T-cell (primary cell): ENCODE results near the gene FLNB. TPM values are rescaled to one million over a fixed set of nuclear protein-coding genes. Genes with fewer than 3 reads are reported as not detected.

Source experiments
- ATAC-seq, 4 experiments: fragments of 200-7000 bp in 3 of 4; fragments of 150-1000 bp in 1 of 4; cut with Tn5 transposase; replicated peaks in 1 of 4; 1 replicate in 3 of 4; 2 replicates in 1 of 4; pipeline ENCODE4 v1.10.0; 2021; ENCODE audit warnings: moderate library complexity in 3 of 4, mild to moderate bottlenecking in 2 of 4, moderate number of reproducible peaks in 1 of 4
- CTCF ChIA-PET, 2 donors: fragments of 300-600 bp; sonication (Branson Sonifier 250); formaldehyde crosslinking; loops; one replicate each; lab custom pipeline; 2022; ENCODE audit warnings: antibody characterized with exemption in 2 of 2; lab: Charles Lee
- POLR2A ChIA-PET, 2 donors: fragments of 300-600 bp; sonication (Branson Sonifier 250); formaldehyde crosslinking; loops; one replicate each; lab custom pipeline; 2022; ENCODE audit warnings: antibody characterized with exemption in 2 of 2; lab: Charles Lee
- DNase-seq, 35 experiments: peaks; one replicate each; pipeline versions ENCODE4 v3.0.0 to v3.0.0-alpha.2; 2013 to 2023
- H3K27ac ChIP-seq: one replicate; pipeline ENCODE4 v1.5.1; 2013; ENCODE audit warnings: low read length
- H3K27me3 ChIP-seq, 2 experiments: replicated peaks in 1 of 2; 1 replicate in 1 of 2; 2 replicates in 1 of 2; pipeline versions ENCODE4 v1.6.1 to v1.7.0; 2013; ENCODE audit warnings: low read length in 1 of 2, mixed read lengths in 1 of 2; ENCODE audit not compliant: control insufficient read depth in 2 of 2, insufficient read depth in 2 of 2; ENCODE audit errors: extremely low read depth in 1 of 2
- H3K36me3 ChIP-seq, 2 donors: 1 replicate in 1 of 2; 2 replicates in 1 of 2; pipeline versions ENCODE4 v1.6.1 to v1.7.0; 2013; ENCODE audit warnings: low read length in 1 of 2; ENCODE audit not compliant: control insufficient read depth in 2 of 2, insufficient read depth in 1 of 2; ENCODE audit errors: extremely low read depth in 1 of 2
- H3K4me1 ChIP-seq, 2 experiments: 1 replicate in 1 of 2; 2 replicates in 1 of 2; pipeline versions ENCODE4 v1.6.1 to v1.7.0; 2013; ENCODE audit warnings: low read length in 2 of 2, mixed read lengths in 1 of 2; ENCODE audit not compliant: insufficient read depth in 2 of 2, control insufficient read depth in 1 of 2; ENCODE audit errors: extremely low read depth in 1 of 2
- H3K4me3 ChIP-seq, 2 donors: 1 replicate in 1 of 2; 2 replicates in 1 of 2; pipeline versions ENCODE4 v1.5.1 to v1.7.0; 2013; ENCODE audit warnings: mild to moderate bottlenecking in 2 of 2, low read length in 1 of 2, moderate library complexity in 1 of 2; ENCODE audit not compliant: control insufficient read depth in 1 of 2; ENCODE audit errors: extremely low read depth in 1 of 2
- H3K9me3 ChIP-seq: 2 replicates; pipeline ENCODE4 v1.7.0; 2013
- H3K27ac Mint-ChIP-seq, 2 donors: one replicate each; pipeline ENCODE4 v1.8.0; 2020 to 2021; ENCODE audit warnings: mild to moderate bottlenecking in 2 of 2, mixed read lengths in 2 of 2
- H3K27me3 Mint-ChIP-seq, 2 donors: one replicate each; pipeline ENCODE4 v1.8.0; 2021 to 2022; ENCODE audit warnings: mixed read lengths in 2 of 2
- H3K36me3 Mint-ChIP-seq: one replicate; pipeline ENCODE4 v1.8.0; 2021; ENCODE audit warnings: mixed read lengths
- H3K4me1 Mint-ChIP-seq, 3 donors: one replicate each; pipeline ENCODE4 v1.8.0; 2020 to 2022; ENCODE audit warnings: mixed read lengths in 3 of 3, mild to moderate bottlenecking in 1 of 3
- H3K4me3 Mint-ChIP-seq, 3 donors: one replicate each; pipeline ENCODE4 v1.8.0; 2020 to 2022; ENCODE audit warnings: mild to moderate bottlenecking in 3 of 3, mixed read lengths in 3 of 3, moderate library complexity in 3 of 3
- H3K9me3 Mint-ChIP-seq, 3 donors: one replicate each; pipeline ENCODE4 v1.8.0; 2020 to 2022; ENCODE audit warnings: mixed read lengths in 3 of 3
- WGBS: methylation state at CpG from one replicate; pipeline ENCODE4 v1.1.5; 2013; ENCODE audit warnings: missing lambda C conversion rate; ENCODE audit not compliant: insufficient coverage; 5-methylcytosine and 5-hydroxymethylcytosine counted together
- total RNA-seq, 35 experiments: library from RNA in 6 of 35; stranded (reverse) in 6 of 35; fragments of 120-200 nt in 1 of 35; gene quantifications; one replicate each; pipeline versions ENCODE4 v1.2.1 to v1.2.4 and lab custom pipeline; 2013 to 2026

Gene FLNB
- total RNA-seq, 5 donors from 2014 or later (not counting 1 experiment from before 2014, with no cell fraction given) = 37.0 to 79.7 (median 39.4) TPM

DNA sequence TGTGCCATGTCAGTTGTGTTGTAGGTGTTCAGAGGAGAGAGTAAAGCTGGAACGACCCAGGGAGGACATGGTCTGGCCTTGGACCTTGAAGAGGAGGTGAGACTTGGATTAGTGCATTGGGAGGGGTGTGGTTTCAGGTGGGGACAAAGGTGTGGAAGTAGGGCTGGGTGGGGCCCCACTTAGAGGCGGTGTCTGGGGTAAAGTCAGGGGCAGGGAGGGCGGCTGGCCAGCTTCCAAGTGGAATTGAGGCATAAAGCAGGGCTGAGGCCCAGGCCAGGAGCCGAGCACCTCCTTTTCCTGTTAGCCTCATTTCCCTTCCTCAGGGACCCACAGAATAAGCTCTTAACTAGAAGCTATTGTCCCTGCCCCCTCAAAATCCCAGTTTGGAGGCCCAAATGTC, 36.2 kb upstream of the FLNB start:
- no peak overlapping the region for H3K4me3 Mint-ChIP-seq
- ATAC-seq (no peak), DNase-seq (no peak)
- Histone ChIP-seq H3K27me3 (peaks cover 0 to 5% of the 10 kb centered on the region in 2 experiments), H3K27ac (no peak overlapping the region), H3K4me1 (peaks cover 0 to 16% of the 10 kb centered on the region in 2 experiments), H3K36me3 (no peaks in the 10 kb centered on the region), H3K4me3 (no peak overlapping the region), H3K9me3 (no peaks in the 10 kb centered on the region)
- no peaks in the 10 kb centered on the region for H3K27me3 Mint-ChIP-seq
- 82% methylated on average over 1 of the region's 4 CpGs for WGBS
- ChIA-PET POLR2A (no interaction called here), CTCF (no interaction called here)
- H3K9me3 Mint-ChIP-seq = peaks cover 0 to 5% (median 4%) of the 10 kb centered on the region in 3 donors
- no peaks in the 10 kb centered on the region for H3K36me3 Mint-ChIP-seq
- peaks cover 13 to 31% (median 19%) of the 10 kb centered on the region in 3 donors for H3K4me1 Mint-ChIP-seq
- H3K27ac Mint-ChIP-seq = no peak overlapping the region

DNA sequence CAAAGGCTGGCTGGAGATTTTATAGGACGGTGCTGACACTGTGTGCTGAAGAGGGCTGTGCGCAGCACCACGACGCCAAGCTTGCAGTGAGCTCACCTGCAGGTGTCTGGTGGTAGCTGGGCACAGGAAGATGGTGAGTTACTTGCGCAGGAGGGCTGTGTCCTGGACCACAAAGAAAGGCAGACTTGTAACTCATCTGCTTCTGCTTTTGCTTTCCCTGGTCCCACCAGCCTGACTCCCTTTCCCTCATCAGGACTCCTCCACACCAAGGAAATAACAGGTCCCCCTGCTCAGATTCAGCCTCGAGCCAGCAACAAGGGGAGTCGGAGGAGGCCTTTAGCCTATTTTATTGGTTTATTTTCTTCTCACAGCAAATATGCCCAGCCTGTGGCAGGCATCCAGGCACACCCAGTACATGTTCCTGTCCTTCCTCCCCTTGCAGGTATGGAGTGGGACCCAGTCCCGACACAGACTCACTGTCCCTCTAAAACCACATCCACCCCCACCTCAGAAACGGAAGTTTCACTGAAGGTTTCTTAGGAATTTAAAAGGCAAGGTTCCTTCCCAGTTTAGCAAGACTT, 35.6 kb upstream of the FLNB start:
- H3K9me3 Mint-ChIP-seq = no peaks in the 10 kb centered on the region
- H3K4me1 Mint-ChIP-seq = peaks cover 6 to 25% (median 13%) of the 10 kb centered on the region in 3 donors
- Histone ChIP-seq H3K27me3 (peaks cover 0 to 5% of the 10 kb centered on the region in 2 experiments), H3K4me1 (peaks cover 0 to 12% of the 10 kb centered on the region in 2 experiments), H3K27ac (no peak overlapping the region), H3K4me3 (no peak overlapping the region), H3K9me3 (no peaks in the 10 kb centered on the region), H3K36me3 (no peaks in the 10 kb centered on the region)
- DNase-seq (no peak), ATAC-seq (peak in 1 of 4 experiments; percentile 47)
- CTCF ChIA-PET = no interaction called here
- no peaks in the 10 kb centered on the region for H3K36me3 Mint-ChIP-seq
- POLR2A ChIA-PET = no interaction called here
- H3K4me3 Mint-ChIP-seq = no peak overlapping the region
- H3K27ac Mint-ChIP-seq = no peak overlapping the region
- WGBS = 50% methylated on average over 4 of the region's 9 CpGs
- H3K27me3 Mint-ChIP-seq = no peaks in the 10 kb centered on the region

DNA sequence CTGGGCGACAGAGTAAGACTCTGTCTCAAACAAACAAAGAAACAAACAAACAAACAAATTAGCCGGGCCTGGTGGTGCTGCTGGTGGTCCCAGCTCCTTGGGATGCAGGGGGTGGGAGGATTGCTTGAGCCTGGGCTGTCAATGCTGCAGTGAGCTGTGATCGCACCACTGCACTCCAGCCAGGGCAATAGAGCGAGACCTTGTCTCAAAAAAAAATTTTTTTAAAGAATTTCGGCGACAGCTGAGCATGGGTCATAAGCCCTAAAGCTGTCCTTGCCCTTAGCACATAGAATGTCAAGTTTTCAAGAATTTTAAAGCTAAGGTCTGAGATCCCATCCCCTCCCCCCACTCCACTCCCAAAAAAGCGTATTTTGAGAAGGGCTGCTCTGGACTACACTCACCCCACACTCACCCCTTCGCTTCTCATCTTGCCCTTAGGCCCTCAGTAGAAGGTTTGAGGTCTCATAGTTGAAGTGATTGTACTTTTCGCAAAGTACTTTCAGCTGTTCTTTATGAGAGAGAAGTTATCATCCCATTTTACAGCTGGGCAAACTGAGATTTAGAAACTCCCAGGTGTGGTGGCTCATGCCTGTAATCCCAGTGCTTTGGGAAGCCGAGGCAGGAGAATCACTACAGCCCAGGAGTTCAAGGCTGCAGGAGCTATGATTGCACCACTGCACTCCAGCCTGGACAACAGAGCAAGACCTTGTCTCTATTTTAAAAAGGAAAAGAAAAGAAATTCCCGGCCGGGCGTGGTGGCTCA, 34.3 kb upstream of the FLNB start:
- ATAC-seq (no peak), DNase-seq (no peak)
- no peaks in the 10 kb centered on the region for H3K9me3 ChIP-seq
- H3K27ac ChIP-seq = no peak overlapping the region
- no peak overlapping the region for H3K4me3 ChIP-seq
- Mint-ChIP-seq H3K9me3 (no peaks in the 10 kb centered on the region), H3K4me1 (peaks cover 2 to 15% (median 5%) of the 10 kb centered on the region in 3 donors), H3K4me3 (no peak overlapping the region), H3K27me3 (no peaks in the 10 kb centered on the region), H3K36me3 (no peaks in the 10 kb centered on the region), H3K27ac (no peak overlapping the region)
- H3K27me3 ChIP-seq = peaks cover 0 to 5% of the 10 kb centered on the region in 2 experiments
- H3K36me3 ChIP-seq = no peaks in the 10 kb centered on the region
- ChIA-PET CTCF (no interaction called here), POLR2A (no interaction called here)
- 93% methylated on average over 8 of the region's 13 CpGs for WGBS
- H3K4me1 ChIP-seq = peaks cover 0 to 4% of the 10 kb centered on the region in 2 experiments

GRCh38 chr3:57974796-57975388, 33.3 kb upstream of the FLNB start:
- CTCF ChIA-PET = interaction anchor here in 1 of 2 donors (0.6 kb wide), 1 partner anchor 1083 kb away, joined by 8 read pairs; no protein-coding TSS in a partner anchor
- Histone ChIP-seq H3K4me1 (peaks cover 0 to 4% of the 10 kb centered on the region in 2 experiments), H3K27ac (no peak overlapping the region), H3K27me3 (peaks cover 0 to 5% of the 10 kb centered on the region in 2 experiments), H3K4me3 (no peak overlapping the region), H3K9me3 (no peaks in the 10 kb centered on the region), H3K36me3 (no peaks in the 10 kb centered on the region)
- no peaks in the 10 kb centered on the region for H3K9me3 Mint-ChIP-seq
- ATAC-seq = no peak
- H3K27ac Mint-ChIP-seq = no peak overlapping the region
- no peak for DNase-seq
- H3K27me3 Mint-ChIP-seq = no peaks in the 10 kb centered on the region
- peaks cover 2 to 15% (median 5%) of the 10 kb centered on the region in 3 donors for H3K4me1 Mint-ChIP-seq
- H3K36me3 Mint-ChIP-seq = no peaks in the 10 kb centered on the region
- POLR2A ChIA-PET = no interaction called here
- 86% methylated on average over 6 of the region's 6 CpGs for WGBS
- no peak overlapping the region for H3K4me3 Mint-ChIP-seq

GRCh38 chr3:57977818-57978235, 30.4 kb upstream of the FLNB start:
- POLR2A ChIA-PET = no interaction called here
- ATAC-seq = no peak
- H3K4me1 Mint-ChIP-seq = peaks cover 7 to 8% (median 8%) of the 10 kb centered on the region in 3 donors
- H3K36me3 ChIP-seq = no peaks in the 10 kb centered on the region
- no peak for DNase-seq
- H3K4me3 ChIP-seq = no peak overlapping the region
- H3K9me3 ChIP-seq = no peaks in the 10 kb centered on the region
- H3K36me3 Mint-ChIP-seq = no peaks in the 10 kb centered on the region
- no peak overlapping the region for H3K4me3 Mint-ChIP-seq
- H3K4me1 ChIP-seq = no peaks in the 10 kb centered on the region
- H3K27me3 Mint-ChIP-seq = no peaks in the 10 kb centered on the region
- CTCF ChIA-PET = interaction anchor here in 1 of 2 donors (0.6 kb wide), 1 partner anchor 9 kb away, joined by 4 read pairs; no protein-coding TSS in a partner anchor
- WGBS = 100% methylated on average over 1 of the region's 4 CpGs
- no peak overlapping the region for H3K27ac ChIP-seq
- H3K27me3 ChIP-seq = no peaks in the 10 kb centered on the region
- H3K9me3 Mint-ChIP-seq = no peaks in the 10 kb centered on the region
- H3K27ac Mint-ChIP-seq = no peak overlapping the region

- Histone ChIP-seq H3K4me3 (no peak overlapping the region), H3K9me3 (no peaks in the 10 kb centered on the region), H3K27ac (no peak overlapping the region), H3K27me3 (no peaks in the 10 kb centered on the region), H3K36me3 (no peaks in the 10 kb centered on the region), H3K4me1 (peaks cover 0 to 4% of the 10 kb centered on the region in 2 experiments)
- ChIA-PET CTCF (no interaction called here), POLR2A (no interaction called here)
- no peaks in the 10 kb centered on the region for H3K9me3 Mint-ChIP-seq
- H3K27me3 Mint-ChIP-seq = no peaks in the 10 kb centered on the region
- no peak overlapping the region for H3K27ac Mint-ChIP-seq
- WGBS = 75% methylated on average over 2 of the region's 8 CpGs
- no peaks in the 10 kb centered on the region for H3K36me3 Mint-ChIP-seq
- no peak overlapping the region for H3K4me3 Mint-ChIP-seq
- ATAC-seq (no peak), DNase-seq (no peak)
- peaks cover 8 to 12% (median 11%) of the 10 kb centered on the region in 3 donors for H3K4me1 Mint-ChIP-seq
Observed at GRCh38 chr3:57978316-57978715, 29.9 kb upstream of the FLNB start.
